PC-9 (cell line): ENCODE measurements around the gene CUEDC2. TPM values are rescaled to one million over a fixed set of nuclear protein-coding genes. Genes with fewer than 3 reads are reported as not detected.

Experiments
- BruUV-seq: library from RNA; stranded (reverse); fragments of 400-500 nt; replicated peaks from 2 replicates; lab custom pipeline; 2021; lab: Mats Ljungman, UMichigan
- CTCF ChIA-PET: fragments of 300-600 bp; sonication (Branson Sonifier 250); formaldehyde crosslinking; loops from one replicate; lab custom pipeline; 2022; ENCODE audit warnings: antibody characterized with exemption; lab: Charles Lee
- POLR2A ChIA-PET: fragments of 300-600 bp; sonication (Branson Sonifier 250); formaldehyde crosslinking; loops from one replicate; lab custom pipeline; 2022; ENCODE audit warnings: antibody characterized with exemption; ENCODE audit not compliant: unreplicated experiment; lab: Charles Lee
- DNase-seq, 2 experiments: peaks; one replicate each; pipeline versions ENCODE4 v3.0.0 to v3.0.0-alpha.2; 2015 to 2022; ENCODE audit warnings: mixed read lengths in 1 of 2
- H2AFZ ChIP-seq: fragments of 200-600 bp; sonication (generic); 2 replicates; pipeline ENCODE4 v1.8.1; 2017; ENCODE audit warnings: antibody characterized with exemption
- H3F3A ChIP-seq: fragments of 200-600 bp; sonication (generic); 2 replicates; pipeline ENCODE4 v1.8.1; 2017; ENCODE audit warnings: antibody characterized with exemption, mild to moderate bottlenecking, low read depth; ENCODE audit not compliant: insufficient read depth
- H3K27ac ChIP-seq: fragments of 200-600 bp; sonication (generic); 2 replicates; pipeline ENCODE4 v1.6.1; 2016; ENCODE audit warnings: mixed run types
- H3K27me3 ChIP-seq: fragments of 200-600 bp; sonication (generic); 2 replicates; pipeline ENCODE4 v1.6.1; 2016; ENCODE audit warnings: low read depth, mixed run types; ENCODE audit not compliant: insufficient read depth
- H3K36me3 ChIP-seq: fragments of 200-600 bp; sonication (generic); 2 replicates; pipeline ENCODE4 v1.6.1; 2016; ENCODE audit warnings: low read depth, mixed run types
- H3K4me1 ChIP-seq: fragments of 200-600 bp; sonication (generic); replicated peaks from 2 replicates; pipeline ENCODE4 v1.6.1; 2016; ENCODE audit warnings: mixed run types; ENCODE audit not compliant: insufficient read depth
- H3K4me2 ChIP-seq: fragments of 200-600 bp; sonication (generic); 2 replicates; pipeline ENCODE4 v1.6.1; 2017; ENCODE audit warnings: mixed run types
- H3K4me3 ChIP-seq: fragments of 200-600 bp; sonication (generic); 2 replicates; pipeline ENCODE4 v1.6.1; 2016; ENCODE audit warnings: mixed run types
- H3K79me2 ChIP-seq: fragments of 200-600 bp; sonication (generic); 2 replicates; pipeline ENCODE4 v1.6.1; 2017; ENCODE audit warnings: low read depth, mixed run types
- H3K9me2 ChIP-seq: fragments of 200-600 bp; sonication (generic); 2 replicates; pipeline ENCODE4 v1.8.1; 2017; ENCODE audit warnings: mild to moderate bottlenecking; ENCODE audit not compliant: insufficient read depth
- H3K9me3 ChIP-seq: fragments of 200-600 bp; sonication (generic); 2 replicates; pipeline ENCODE4 v1.8.1; 2016; ENCODE audit warnings: low read depth; ENCODE audit not compliant: insufficient read depth
- H4K20me1 ChIP-seq: fragments of 200-600 bp; sonication (generic); 2 replicates; pipeline ENCODE4 v1.8.1; 2017; ENCODE audit not compliant: insufficient read depth
- CTCF ChIP-seq: fragments of 200-600 bp; sonication (generic); conservative IDR thresholded peaks from 2 replicates; pipeline ENCODE4 v1.6.1; 2017; ENCODE audit warnings: mixed run types, antibody characterized with exemption, mild to moderate bottlenecking, moderate library complexity
- EZH2 ChIP-seq: fragments of 200-600 bp; sonication (generic); IDR thresholded peaks from 2 replicates; pipeline ENCODE4 v1.8.0; 2017; ENCODE audit warnings: antibody characterized with exemption, low read depth
- intact Hi-C: fragments of 100-400 bp; cut with micrococcal nuclease; formaldehyde crosslinking; loops from one replicate; pipeline ENCODE4 v1.10.0; 2022; ENCODE audit not compliant: unreplicated experiment
- total RNA-seq: library from RNA; stranded (reverse); gene quantifications from 2 replicates; pipeline ENCODE4 v1.2.3, GENCODE V29; 2021

The CUEDC2 gene
- total RNA-seq, 1 experiment from 2014 or later: 46.2 TPM

DNA sequence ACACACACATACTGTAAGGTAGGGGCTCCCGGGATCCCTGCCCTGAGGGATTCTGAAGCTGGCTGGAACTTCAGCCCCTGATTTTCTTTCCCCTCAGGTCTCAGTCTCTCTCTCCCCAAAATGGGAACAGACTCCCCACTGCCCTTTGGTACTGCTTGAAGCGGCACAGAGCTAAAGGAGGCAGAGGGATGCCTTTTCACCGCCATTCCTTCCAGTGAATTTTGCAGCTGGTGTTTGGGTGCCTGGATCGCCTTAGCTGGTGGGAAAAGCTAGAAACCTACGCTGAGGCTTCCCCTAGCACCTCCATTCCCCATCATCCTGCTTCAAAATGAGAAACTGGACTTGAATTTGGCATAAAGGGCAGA lies 2.7 kb upstream of the CUEDC2 start:
- H3K9me2 ChIP-seq: no peaks in the 10 kb centered on the region
- no TSS peak for BruUV-seq
- intact Hi-C loops: no loop called here
- TF ChIP-seq EZH2: no peak
- TF ChIP-seq CTCF: no peak
- ChIA-PET POLR2A (no interaction called here), CTCF (no interaction called here)
- no peak for DNase-seq
- no peaks in the 10 kb centered on the region for H3K4me1 ChIP-seq
- no peaks in the 10 kb centered on the region for H3K27me3 ChIP-seq
- H2AFZ ChIP-seq: no peak overlapping the region
- no peak overlapping the region for H3K4me3 ChIP-seq
- H3K36me3 ChIP-seq: no peaks in the 10 kb centered on the region
- H3F3A ChIP-seq: no peaks in the 10 kb centered on the region
- H3K27ac ChIP-seq: no peak overlapping the region
- H3K9me3 ChIP-seq: no peaks in the 10 kb centered on the region
- H3K4me2 ChIP-seq: no peak overlapping the region
- H3K79me2 ChIP-seq: peaks cover 6% of the 10 kb centered on the region; the same call in 1 of the 2 replicates
- H4K20me1 ChIP-seq: no peaks in the 10 kb centered on the region

- no peak overlapping the region for H2AFZ ChIP-seq
- no peaks in the 10 kb centered on the region for H3K4me1 ChIP-seq
- H3K9me2 ChIP-seq: no peaks in the 10 kb centered on the region
- H3K4me2 ChIP-seq: no peak overlapping the region
- no peaks in the 10 kb centered on the region for H3K27me3 ChIP-seq
- no peaks in the 10 kb centered on the region for H3K9me3 ChIP-seq
- no peaks in the 10 kb centered on the region for H3F3A ChIP-seq
- no peak for DNase-seq
- intact Hi-C loops: no loop called here
- no peak overlapping the region for H3K27ac ChIP-seq
- no TSS peak for BruUV-seq
- H3K79me2 ChIP-seq: peaks cover 6% of the 10 kb centered on the region; the same call in 1 of the 2 replicates
- H3K4me3 ChIP-seq: no peak overlapping the region
- ChIA-PET CTCF (no interaction called here), POLR2A (no interaction called here)
- no peak for TF ChIP-seq EZH2
- TF ChIP-seq CTCF: no peak
- no peaks in the 10 kb centered on the region for H4K20me1 ChIP-seq
- H3K36me3 ChIP-seq: no peaks in the 10 kb centered on the region
Measured at GRCh38 chr10:102434394-102435132, 2.2 kb upstream of the CUEDC2 start.

DNA sequence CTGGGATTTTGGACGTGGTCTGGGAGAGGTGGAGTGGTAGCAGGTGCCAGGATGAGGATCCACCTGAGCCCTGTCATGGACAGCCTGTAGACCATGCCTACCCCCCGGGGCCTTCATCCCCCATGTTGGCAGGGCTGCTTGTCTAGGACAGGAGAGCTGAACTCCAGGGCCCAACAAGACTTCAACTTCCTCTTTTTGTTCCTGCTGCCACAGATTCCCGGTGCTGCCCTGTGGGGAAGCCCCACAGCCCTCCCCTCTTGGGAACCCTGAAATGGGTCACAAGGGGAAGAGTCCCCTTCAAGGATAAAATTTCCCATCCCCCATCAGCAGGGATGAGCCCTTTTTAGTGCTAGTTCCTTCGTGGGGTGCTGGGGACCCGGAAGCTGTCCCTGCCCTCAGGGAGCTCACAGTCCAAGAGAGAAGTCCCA lies 1.3 kb upstream of the CUEDC2 start:
- Histone ChIP-seq H3K79me2 (peaks cover 6% of the 10 kb centered on the region; the same call in 1 of the 2 replicates), H3F3A (no peaks in the 10 kb centered on the region), H4K20me1 (no peaks in the 10 kb centered on the region), H3K9me3 (no peaks in the 10 kb centered on the region), H3K4me2 (no peak overlapping the region; the same call in 1 of the 2 replicates), H2AFZ (no peak overlapping the region), H3K4me3 (no peak overlapping the region), H3K36me3 (no peaks in the 10 kb centered on the region), H3K27me3 (no peaks in the 10 kb centered on the region), H3K27ac (no peak overlapping the region), H3K4me1 (no peaks in the 10 kb centered on the region), H3K9me2 (no peaks in the 10 kb centered on the region)
- ChIA-PET CTCF (no interaction called here), POLR2A (no interaction called here)
- TF ChIP-seq CTCF (no peak), EZH2 (no peak)
- intact Hi-C loops: no loop called here
- BruUV-seq: no TSS peak
- DNase-seq: no peak
